WTC11 (cell line): ENCODE measurements around the gene TCOF1. TPM values are rescaled to one million over a fixed set of nuclear protein-coding genes. Genes with fewer than 3 reads are reported as not detected.

Experiments
- ATAC-seq: fragments of 200-7000 bp; cut with Tn5 transposase; 2 replicates; pipeline ENCODE4 v1.10.0; 2021; ENCODE audit warnings: mild to moderate bottlenecking, moderate library complexity
- CTCF ChIA-PET: fragments of 300-600 bp; sonication (Branson Sonifier 250); formaldehyde crosslinking; loops from one replicate; lab custom pipeline; 2021; ENCODE audit warnings: antibody characterized with exemption; lab: Charles Lee
- POLR2A ChIA-PET: fragments of 350-600 bp; sonication (Branson Sonifier 250); formaldehyde crosslinking; loops from one replicate; lab custom pipeline; 2021; ENCODE audit warnings: antibody characterized with exemption; lab: Charles Lee
- DNase-seq: peaks from one replicate; pipeline ENCODE4 v3.0.0; 2021; ENCODE audit warnings: low spot score
- H3K27ac Mint-ChIP-seq: 2 replicates; pipeline ENCODE4 v1.8.0; 2021; ENCODE audit warnings: mixed read lengths
- H3K27me3 Mint-ChIP-seq: 2 replicates; pipeline ENCODE4 v1.8.0; 2021; ENCODE audit warnings: low read depth, mild to moderate bottlenecking, moderate library complexity, mixed read lengths
- H3K36me3 Mint-ChIP-seq: 2 replicates; pipeline ENCODE4 v1.8.0; 2021; ENCODE audit warnings: mixed read lengths
- H3K4me1 Mint-ChIP-seq: 2 replicates; pipeline ENCODE4 v1.8.0; 2022; ENCODE audit warnings: mixed read lengths
- H3K4me3 Mint-ChIP-seq: 2 replicates; pipeline ENCODE4 v1.8.0; 2021; ENCODE audit warnings: mild to moderate bottlenecking, moderate library complexity, mixed read lengths
- H3K9me3 Mint-ChIP-seq: 2 replicates; pipeline ENCODE4 v1.8.0; 2021; ENCODE audit warnings: mixed read lengths
- CDX4 ChIP-seq: fragments of 250-450 bp; sonication (Bioruptor Pico); IDR thresholded peaks from 2 replicates; pipeline ENCODE4 v1.9.0; 2021; ENCODE audit warnings: moderate library complexity, mild to moderate bottlenecking, inconsistent platforms, borderline replicate concordance
- CREB1 ChIP-seq: sonication (generic); formaldehyde crosslinking; IDR thresholded peaks from 2 replicates; pipeline ENCODE4 v1.8.0; 2023; ENCODE audit warnings: mild to moderate bottlenecking, missing genetic modification reagents
- CTCF ChIP-seq: fragments of 200-600 bp; IDR thresholded peaks from 2 replicates; pipeline ENCODE4 v1.8.0; 2022; ENCODE audit warnings: antibody characterized with exemption
- ETV6 ChIP-seq: sonication (generic); formaldehyde crosslinking; IDR thresholded peaks from 2 replicates; pipeline ENCODE4 v1.8.1; 2022; ENCODE audit warnings: mild to moderate bottlenecking, missing genetic modification reagents
- GABPB1 ChIP-seq: sonication (generic); formaldehyde crosslinking; IDR thresholded peaks from 2 replicates; pipeline ENCODE4 v1.8.1; 2023; ENCODE audit warnings: mild to moderate bottlenecking, missing genetic modification reagents
- HMGA2 ChIP-seq: fragments of 250-450 bp; sonication (Bioruptor Pico); IDR thresholded peaks from 2 replicates; pipeline ENCODE4 v1.4.0; 2021; ENCODE audit warnings: mild to moderate bottlenecking, moderate library complexity
- NR3C1 ChIP-seq: sonication (generic); formaldehyde crosslinking; conservative IDR thresholded peaks from 2 replicates; pipeline ENCODE4 v1.8.1; 2023; ENCODE audit warnings: low read depth, mild to moderate bottlenecking, missing genetic modification reagents
- TCF7 ChIP-seq: sonication (generic); formaldehyde crosslinking; IDR thresholded peaks from 2 replicates; pipeline ENCODE4 v1.8.0; 2022; ENCODE audit warnings: mild to moderate bottlenecking, low read depth, missing genetic modification reagents, moderate library complexity
- ZBTB43 ChIP-seq: sonication (generic); formaldehyde crosslinking; IDR thresholded peaks from 2 replicates; pipeline ENCODE4 v1.8.1; 2023; ENCODE audit warnings: mild to moderate bottlenecking, missing genetic modification reagents
- ZNF263 ChIP-seq: sonication (generic); formaldehyde crosslinking; IDR thresholded peaks from 2 replicates; pipeline ENCODE4 v1.8.1; 2022; ENCODE audit warnings: low read depth, mild to moderate bottlenecking, moderate library complexity, missing genetic modification reagents
- total RNA-seq: library from RNA; stranded (reverse); gene quantifications from 3 replicates; pipeline ENCODE4 v1.2.3, GENCODE V29; 2021
- TF ChIP-seq, protein P1 (sequence below): sonication (generic); formaldehyde crosslinking; IDR thresholded peaks from 2 replicates; pipeline ENCODE4 v1.8.0; 2023; ENCODE audit warnings: missing genetic modification reagents, mild to moderate bottlenecking, borderline replicate concordance
- TF ChIP-seq, protein P2 (sequence below): sonication (generic); formaldehyde crosslinking; IDR thresholded peaks from 2 replicates; pipeline ENCODE4 v1.8.1; 2022; ENCODE audit warnings: missing genetic modification reagents, borderline replicate concordance
- TF ChIP-seq, protein P3 (sequence below): sonication (generic); formaldehyde crosslinking; IDR thresholded peaks from 2 replicates; pipeline ENCODE4 v1.8.1; 2022; ENCODE audit warnings: mild to moderate bottlenecking, missing genetic modification reagents, moderate library complexity, borderline replicate concordance
- TF ChIP-seq, protein P4 (sequence below): sonication (generic); formaldehyde crosslinking; IDR thresholded peaks from 2 replicates; pipeline ENCODE4 v1.8.0; 2022; ENCODE audit warnings: mild to moderate bottlenecking, missing genetic modification reagents
- TF ChIP-seq, protein P5 (sequence below): fragments of 250-450 bp; sonication (Bioruptor Pico); IDR thresholded peaks from 2 replicates; pipeline ENCODE4 v1.8.0; 2021; ENCODE audit warnings: mild to moderate bottlenecking
- TF ChIP-seq, protein P6 (sequence below): sonication (generic); formaldehyde crosslinking; IDR thresholded peaks from 2 replicates; pipeline ENCODE4 v1.8.0; 2022; ENCODE audit warnings: mild to moderate bottlenecking, missing genetic modification reagents

TCOF1 gene
- total RNA-seq, 1 experiment from 2014 or later = 174 TPM

DNA sequence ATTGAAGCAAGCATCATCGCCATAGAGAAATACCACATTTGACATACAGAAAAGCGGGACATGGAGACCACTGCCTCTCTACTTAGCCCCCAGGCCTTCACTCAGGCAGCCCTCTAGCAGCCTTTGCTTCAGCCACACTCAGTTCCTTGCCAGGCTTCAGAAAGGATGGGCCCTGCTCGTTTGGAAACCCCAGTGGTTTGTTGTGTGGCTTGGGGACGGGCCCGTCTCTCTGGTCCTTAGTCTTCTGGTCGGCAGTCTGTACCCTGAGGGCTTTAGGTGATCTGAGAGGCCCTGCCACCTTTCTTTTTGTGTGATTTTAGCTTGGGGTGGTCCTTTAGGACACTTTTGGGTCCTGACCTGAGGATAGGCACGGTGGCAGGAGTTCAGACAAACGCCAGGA is 33.7 kb upstream of the TCOF1 start:
- Mint-ChIP-seq H3K4me1 (peaks cover 9% of the 10 kb centered on the region), H3K27ac (no peak overlapping the region), H3K36me3 (no peaks in the 10 kb centered on the region), H3K9me3 (peaks cover 5% of the 10 kb centered on the region; the same call in 1 of the 2 replicates), H3K27me3 (no peaks in the 10 kb centered on the region; the same call in 1 of the 2 replicates), H3K4me3 (no peak overlapping the region)
- TF ChIP-seq ZBTB43 (no peak), NR3C1 (CRISPR knock-in tag) (no peak), ETV6 (CRISPR knock-in tag) (no peak), HMGA2 (CRISPR knock-in tag) (no peak)
- TF ChIP-seq, protein P1, sequence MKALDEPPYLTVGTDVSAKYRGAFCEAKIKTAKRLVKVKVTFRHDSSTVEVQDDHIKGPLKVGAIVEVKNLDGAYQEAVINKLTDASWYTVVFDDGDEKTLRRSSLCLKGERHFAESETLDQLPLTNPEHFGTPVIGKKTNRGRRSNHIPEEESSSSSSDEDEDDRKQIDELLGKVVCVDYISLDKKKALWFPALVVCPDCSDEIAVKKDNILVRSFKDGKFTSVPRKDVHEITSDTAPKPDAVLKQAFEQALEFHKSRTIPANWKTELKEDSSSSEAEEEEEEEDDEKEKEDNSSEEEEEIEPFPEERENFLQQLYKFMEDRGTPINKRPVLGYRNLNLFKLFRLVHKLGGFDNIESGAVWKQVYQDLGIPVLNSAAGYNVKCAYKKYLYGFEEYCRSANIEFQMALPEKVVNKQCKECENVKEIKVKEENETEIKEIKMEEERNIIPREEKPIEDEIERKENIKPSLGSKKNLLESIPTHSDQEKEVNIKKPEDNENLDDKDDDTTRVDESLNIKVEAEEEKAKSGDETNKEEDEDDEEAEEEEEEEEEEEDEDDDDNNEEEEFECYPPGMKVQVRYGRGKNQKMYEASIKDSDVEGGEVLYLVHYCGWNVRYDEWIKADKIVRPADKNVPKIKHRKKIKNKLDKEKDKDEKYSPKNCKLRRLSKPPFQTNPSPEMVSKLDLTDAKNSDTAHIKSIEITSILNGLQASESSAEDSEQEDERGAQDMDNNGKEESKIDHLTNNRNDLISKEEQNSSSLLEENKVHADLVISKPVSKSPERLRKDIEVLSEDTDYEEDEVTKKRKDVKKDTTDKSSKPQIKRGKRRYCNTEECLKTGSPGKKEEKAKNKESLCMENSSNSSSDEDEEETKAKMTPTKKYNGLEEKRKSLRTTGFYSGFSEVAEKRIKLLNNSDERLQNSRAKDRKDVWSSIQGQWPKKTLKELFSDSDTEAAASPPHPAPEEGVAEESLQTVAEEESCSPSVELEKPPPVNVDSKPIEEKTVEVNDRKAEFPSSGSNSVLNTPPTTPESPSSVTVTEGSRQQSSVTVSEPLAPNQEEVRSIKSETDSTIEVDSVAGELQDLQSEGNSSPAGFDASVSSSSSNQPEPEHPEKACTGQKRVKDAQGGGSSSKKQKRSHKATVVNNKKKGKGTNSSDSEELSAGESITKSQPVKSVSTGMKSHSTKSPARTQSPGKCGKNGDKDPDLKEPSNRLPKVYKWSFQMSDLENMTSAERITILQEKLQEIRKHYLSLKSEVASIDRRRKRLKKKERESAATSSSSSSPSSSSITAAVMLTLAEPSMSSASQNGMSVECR (CRISPR knock-in tag) = no peak
- TF ChIP-seq, protein P2, sequence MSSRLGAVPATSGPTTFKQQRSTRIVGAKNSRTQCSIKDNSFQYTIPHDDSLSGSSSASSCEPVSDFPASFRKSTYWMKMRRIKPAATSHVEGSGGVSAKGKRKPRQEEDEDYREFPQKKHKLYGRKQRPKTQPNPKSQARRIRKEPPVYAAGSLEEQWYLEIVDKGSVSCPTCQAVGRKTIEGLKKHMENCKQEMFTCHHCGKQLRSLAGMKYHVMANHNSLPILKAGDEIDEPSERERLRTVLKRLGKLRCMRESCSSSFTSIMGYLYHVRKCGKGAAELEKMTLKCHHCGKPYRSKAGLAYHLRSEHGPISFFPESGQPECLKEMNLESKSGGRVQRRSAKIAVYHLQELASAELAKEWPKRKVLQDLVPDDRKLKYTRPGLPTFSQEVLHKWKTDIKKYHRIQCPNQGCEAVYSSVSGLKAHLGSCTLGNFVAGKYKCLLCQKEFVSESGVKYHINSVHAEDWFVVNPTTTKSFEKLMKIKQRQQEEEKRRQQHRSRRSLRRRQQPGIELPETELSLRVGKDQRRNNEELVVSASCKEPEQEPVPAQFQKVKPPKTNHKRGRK (CRISPR knock-in tag) = no peak
- TF ChIP-seq, protein P3, sequence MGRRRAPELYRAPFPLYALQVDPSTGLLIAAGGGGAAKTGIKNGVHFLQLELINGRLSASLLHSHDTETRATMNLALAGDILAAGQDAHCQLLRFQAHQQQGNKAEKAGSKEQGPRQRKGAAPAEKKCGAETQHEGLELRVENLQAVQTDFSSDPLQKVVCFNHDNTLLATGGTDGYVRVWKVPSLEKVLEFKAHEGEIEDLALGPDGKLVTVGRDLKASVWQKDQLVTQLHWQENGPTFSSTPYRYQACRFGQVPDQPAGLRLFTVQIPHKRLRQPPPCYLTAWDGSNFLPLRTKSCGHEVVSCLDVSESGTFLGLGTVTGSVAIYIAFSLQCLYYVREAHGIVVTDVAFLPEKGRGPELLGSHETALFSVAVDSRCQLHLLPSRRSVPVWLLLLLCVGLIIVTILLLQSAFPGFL (CRISPR knock-in tag) = no peak
- TF ChIP-seq, protein P4, sequence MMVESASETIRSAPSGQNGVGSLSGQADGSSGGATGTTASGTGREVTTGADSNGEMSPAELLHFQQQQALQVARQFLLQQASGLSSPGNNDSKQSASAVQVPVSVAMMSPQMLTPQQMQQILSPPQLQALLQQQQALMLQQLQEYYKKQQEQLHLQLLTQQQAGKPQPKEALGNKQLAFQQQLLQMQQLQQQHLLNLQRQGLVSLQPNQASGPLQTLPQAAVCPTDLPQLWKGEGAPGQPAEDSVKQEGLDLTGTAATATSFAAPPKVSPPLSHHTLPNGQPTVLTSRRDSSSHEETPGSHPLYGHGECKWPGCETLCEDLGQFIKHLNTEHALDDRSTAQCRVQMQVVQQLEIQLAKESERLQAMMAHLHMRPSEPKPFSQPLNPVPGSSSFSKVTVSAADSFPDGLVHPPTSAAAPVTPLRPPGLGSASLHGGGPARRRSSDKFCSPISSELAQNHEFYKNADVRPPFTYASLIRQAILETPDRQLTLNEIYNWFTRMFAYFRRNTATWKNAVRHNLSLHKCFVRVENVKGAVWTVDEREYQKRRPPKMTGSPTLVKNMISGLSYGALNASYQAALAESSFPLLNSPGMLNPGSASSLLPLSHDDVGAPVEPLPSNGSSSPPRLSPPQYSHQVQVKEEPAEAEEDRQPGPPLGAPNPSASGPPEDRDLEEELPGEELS (CRISPR knock-in tag) = no peak
- CTCF ChIA-PET = no interaction called here
- POLR2A ChIA-PET = no interaction called here
- DNase-seq (no peak), ATAC-seq (no peak)

DNA sequence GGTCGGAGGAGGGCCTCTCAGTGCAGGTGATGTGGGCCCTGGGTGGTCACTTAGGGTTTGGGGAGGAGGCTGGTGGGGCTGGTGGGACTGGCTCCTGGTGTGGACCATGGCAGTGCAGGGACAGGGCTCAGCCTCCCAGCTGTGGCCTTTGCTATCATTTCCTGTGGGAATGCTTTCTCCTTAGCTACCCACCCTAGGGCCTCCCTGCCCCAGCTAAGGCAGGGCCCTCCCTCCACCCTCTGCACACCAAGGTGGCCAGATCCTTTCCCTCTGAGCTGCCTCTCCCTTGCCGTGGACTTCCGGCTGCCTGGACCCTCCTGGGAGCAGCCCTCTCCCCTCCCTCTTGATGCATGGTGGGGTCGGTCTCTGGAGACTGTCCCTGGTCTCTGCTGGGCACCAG is 32.1 kb upstream of the TCOF1 start:
- ATAC-seq (no peak), DNase-seq (no peak)
- H3K27ac Mint-ChIP-seq = no peak overlapping the region
- peaks cover 4% of the 10 kb centered on the region for H3K4me1 Mint-ChIP-seq
- ChIA-PET POLR2A (interaction anchor here (0.6 kb wide), 1 partner anchor 34 kb away, joined by 3 read pairs; no protein-coding TSS in a partner anchor), CTCF (no interaction called here)
- no peaks in the 10 kb centered on the region for H3K36me3 Mint-ChIP-seq
- H3K9me3 Mint-ChIP-seq = peaks cover 5% of the 10 kb centered on the region; the same call in 1 of the 2 replicates
- H3K27me3 Mint-ChIP-seq = no peaks in the 10 kb centered on the region; the same call in 1 of the 2 replicates
- H3K4me3 Mint-ChIP-seq = no peak overlapping the region
- no peak for TF ChIP-seq CTCF
- no peak for TF ChIP-seq CDX4 (CRISPR knock-in tag)
- TF ChIP-seq, protein P5, sequence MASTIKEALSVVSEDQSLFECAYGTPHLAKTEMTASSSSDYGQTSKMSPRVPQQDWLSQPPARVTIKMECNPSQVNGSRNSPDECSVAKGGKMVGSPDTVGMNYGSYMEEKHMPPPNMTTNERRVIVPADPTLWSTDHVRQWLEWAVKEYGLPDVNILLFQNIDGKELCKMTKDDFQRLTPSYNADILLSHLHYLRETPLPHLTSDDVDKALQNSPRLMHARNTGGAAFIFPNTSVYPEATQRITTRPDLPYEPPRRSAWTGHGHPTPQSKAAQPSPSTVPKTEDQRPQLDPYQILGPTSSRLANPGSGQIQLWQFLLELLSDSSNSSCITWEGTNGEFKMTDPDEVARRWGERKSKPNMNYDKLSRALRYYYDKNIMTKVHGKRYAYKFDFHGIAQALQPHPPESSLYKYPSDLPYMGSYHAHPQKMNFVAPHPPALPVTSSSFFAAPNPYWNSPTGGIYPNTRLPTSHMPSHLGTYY = no peak
- no peak for TF ChIP-seq GABPB1 (CRISPR knock-in tag)
- TF ChIP-seq ZNF263 = no peak
- no peak for TF ChIP-seq CREB1 (CRISPR knock-in tag)
- TF ChIP-seq, protein P2 (CRISPR knock-in tag) = no peak
- TF ChIP-seq TCF7 (CRISPR knock-in tag) = no peak
- TF ChIP-seq, protein P6, sequence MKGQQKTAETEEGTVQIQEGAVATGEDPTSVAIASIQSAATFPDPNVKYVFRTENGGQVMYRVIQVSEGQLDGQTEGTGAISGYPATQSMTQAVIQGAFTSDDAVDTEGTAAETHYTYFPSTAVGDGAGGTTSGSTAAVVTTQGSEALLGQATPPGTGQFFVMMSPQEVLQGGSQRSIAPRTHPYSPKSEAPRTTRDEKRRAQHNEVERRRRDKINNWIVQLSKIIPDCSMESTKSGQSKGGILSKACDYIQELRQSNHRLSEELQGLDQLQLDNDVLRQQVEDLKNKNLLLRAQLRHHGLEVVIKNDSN (CRISPR knock-in tag) = no peak
